Measurements from ENCODE around the gene EIF4E. TPM values are rescaled to one million over a fixed set of nuclear protein-coding genes. Genes with fewer than 3 reads are reported as not detected.
"Not testable (repeated sequence)": the region's sequence is repeated elsewhere in the genome, so short reads cannot be mapped to it uniquely, and the experiment has no call there.

EIF4E gene
- total RNA-seq, 6 donors from 2014 or later: 20.8 to 109 (median 59.5) TPM

- Histone ChIP-seq H3K27ac (no peak overlapping the region), H3K4me3 (no peak overlapping the region), H3K4me1 (no peaks in the 10 kb centered on the region), H3K9me3 (peaks cover 0 to 10% (median 5%) of the 10 kb centered on the region in 4 donors), H3K27me3 (no peaks in the 10 kb centered on the region), H3K36me3 (no peaks in the 10 kb centered on the region)
- ATAC-seq (ENCODE audit: low FRiP score in 2 of 2) (no peak), DNase-seq (no peak)
- TF ChIP-seq POLR2A (IDR thresholded peaks at IDR 0.05): no peak
- no peak for TF ChIP-seq CTCF (IDR thresholded peaks at IDR 0.05)
- TF ChIP-seq EP300 (IDR thresholded peaks at IDR 0.05): no peak
Observed at GRCh38 chr4:98845960-98846359, 83.0 kb downstream of the EIF4E start.

- H3K4me1 ChIP-seq; H3K27me3 ChIP-seq; DNase-seq; H3K4me3 ChIP-seq; H3K36me3 ChIP-seq; H3K27ac ChIP-seq; H3K9me3 ChIP-seq; ATAC-seq (ENCODE audit: low FRiP score in 2 of 2): not testable (repeated sequence)
- WGBS, 2 donors: 92 to 93% methylated on average over 11 of the region's 11 CpGs
Observed at GRCh38 chr4:98842917-98843316, 86.0 kb downstream of the EIF4E start.

GRCh38 chr4:98838977-98839618, 89.8 kb downstream of the EIF4E start:
- ATAC-seq (ENCODE audit: low FRiP score in 2 of 2): peak in 1 of 2 donors; percentile 38
- no peaks in the 10 kb centered on the region for H3K9me3 ChIP-seq

GRCh38 chr4:98838531-98838930, 90.4 kb downstream of the EIF4E start:
- 77 to 79% methylated on average over 4 of the region's 4 CpGs for WGBS, 2 donors
- peaks cover 0 to 6% (median 2%) of the 10 kb centered on the region in 4 donors for H3K4me1 ChIP-seq
- H3K36me3 ChIP-seq: no peaks in the 10 kb centered on the region
- no peak for DNase-seq
- TF ChIP-seq POLR2A (IDR thresholded peaks at IDR 0.05) (no peak), EP300 (IDR thresholded peaks at IDR 0.05) (no peak), POLR2AphosphoS5 (IDR thresholded peaks at IDR 0.05) (no peak)
- no peak for ATAC-seq (ENCODE audit: low FRiP score in 2 of 2)
- no peaks in the 10 kb centered on the region for H3K27me3 ChIP-seq
- H3K9me3 ChIP-seq: no peaks in the 10 kb centered on the region
- no peak overlapping the region for H3K4me3 ChIP-seq
- no peak overlapping the region for H3K27ac ChIP-seq

More at GRCh38 chr4:98838977-98839618, 89.8 kb downstream of the EIF4E start:
- no peak for DNase-seq
- peaks cover 0 to 6% (median 2%) of the 10 kb centered on the region in 4 donors for H3K4me1 ChIP-seq
- 37 to 41% methylated on average over 5 of the region's 5 CpGs for WGBS, 2 donors
- no peaks in the 10 kb centered on the region for H3K27me3 ChIP-seq
- no peaks in the 10 kb centered on the region for H3K36me3 ChIP-seq
- no peak overlapping the region for H3K4me3 ChIP-seq
- TF ChIP-seq POLR2A (IDR thresholded peaks at IDR 0.05) (no peak), CTCF (IDR thresholded peaks at IDR 0.05) (no peak), EP300 (IDR thresholded peaks at IDR 0.05) (no peak), POLR2AphosphoS5 (IDR thresholded peaks at IDR 0.05) (no peak)
- H3K27ac ChIP-seq: no peak overlapping the region

GRCh38 chr4:98833384-98833783, 95.5 kb downstream of the EIF4E start:
- Histone ChIP-seq H3K36me3 (no peaks in the 10 kb centered on the region), H3K27me3 (no peaks in the 10 kb centered on the region), H3K4me1 (no peaks in the 10 kb centered on the region), H3K4me3 (no peak overlapping the region), H3K9me3 (no peaks in the 10 kb centered on the region), H3K27ac (no peak overlapping the region)
- DNase-seq: no peak
- no peak for ATAC-seq (ENCODE audit: low FRiP score in 2 of 2)
- TF ChIP-seq EP300 (IDR thresholded peaks at IDR 0.05) (no peak), POLR2AphosphoS5 (IDR thresholded peaks at IDR 0.05) (no peak), CTCF (IDR thresholded peaks at IDR 0.05) (no peak)
- 62 to 82% methylated on average over 1 of the region's 1 CpG for WGBS, 2 donors

- not testable (repeated sequence) for DNase-seq; H3K36me3 ChIP-seq; H3K4me1 ChIP-seq; ATAC-seq (ENCODE audit: low FRiP score in 2 of 2); H3K4me3 ChIP-seq; H3K27ac ChIP-seq; H3K9me3 ChIP-seq; H3K27me3 ChIP-seq
- 93 to 95% methylated on average over 1 of the region's 1 CpG for WGBS, 2 donors
Observed at GRCh38 chr4:98831036-98831435, 97.9 kb downstream of the EIF4E start.

Small RNAs within 50 kb of the gene (small RNA-seq; reads per million reads assigned to genes)
- 0 reads per million in 4 donors for gene RNU7-149P
- 0 reads per million in 4 donors for gene TBCAP3

Other genes with a start within 250 kb of the EIF4E start
- gene METAP1, start 66.6 kb upstream of the EIF4E start, total RNA-seq: 10 to 100 TPM; 16.8 to 46.1 (median 32.0) TPM
- 100 to 1,000 TPM in 3 of 6 donors, 10 to 100 TPM in 3; 46.1 to 188 (median 97.6) TPM for gene ADH5, start 159.7 kb upstream of the EIF4E start, total RNA-seq
- under 1 TPM in 3 of 6 donors, not detected in 3; 0.22 to 0.67 (median 0.31) TPM for gene ADH4, start 215.2 kb upstream of the EIF4E start, total RNA-seq

Data from upper lobe of left lung (tissue), 6 donors.